GM18519 (cell line): ENCODE results near the gene DDX4.
"Not testable (repeated sequence)": the region's sequence is repeated elsewhere in the genome, so short reads cannot be mapped to it uniquely, and the experiment has no call there.

Source experiments
- ATAC-seq: cut with Tn5 transposase; IDR thresholded peaks from one replicate; pipeline ENCODE4 v1.9.1; 2021; ENCODE audit warnings: mild to moderate bottlenecking, moderate library complexity; ENCODE audit not compliant: unreplicated experiment, low FRiP score

Gene DDX4

GRCh38 chr5:55720188-55720703 lies 17.6 kb upstream of the DDX4 start:
- ATAC-seq: no peak

- no peak for ATAC-seq
These were observed 13.6 kb upstream of the DDX4 start for GRCh38 chr5:55724281-55724680.

- ATAC-seq: no peak
These were observed 6.0 kb upstream of the DDX4 start for GRCh38 chr5:55731848-55732247.

- ATAC-seq: no peak
These were observed 5.3 kb upstream of the DDX4 start for GRCh38 chr5:55732585-55732984.

GRCh38 chr5:55734658-55735057 lies 3.2 kb upstream of the DDX4 start:
- no peak for ATAC-seq

GRCh38 chr5:55742778-55743177 lies 4.9 kb downstream of the DDX4 start:
- ATAC-seq: no peak

- no peak for ATAC-seq
These were observed 10.0 kb downstream of the DDX4 start for GRCh38 chr5:55747778-55748318.

- no peak for ATAC-seq
These were observed 11.5 kb downstream of the DDX4 start for GRCh38 chr5:55749387-55749786.

GRCh38 chr5:55750063-55750462 lies 12.2 kb downstream of the DDX4 start:
- no peak for ATAC-seq

- ATAC-seq: no peak
These were observed 12.6 kb downstream of the DDX4 start for GRCh38 chr5:55750499-55750898.

GRCh38 chr5:55758231-55758630 lies 20.4 kb downstream of the DDX4 start:
- ATAC-seq: no peak

GRCh38 chr5:55758714-55759113 lies 20.9 kb downstream of the DDX4 start:
- no peak for ATAC-seq

- not testable (repeated sequence) for ATAC-seq
These were observed 23.9 kb downstream of the DDX4 start for GRCh38 chr5:55761721-55762120.

GRCh38 chr5:55763746-55764420 lies 26.0 kb downstream of the DDX4 start:
- no peak for ATAC-seq

GRCh38 chr5:55768279-55768678 lies 30.4 kb downstream of the DDX4 start:
- ATAC-seq: no peak

GRCh38 chr5:55771175-55771655 lies 33.4 kb downstream of the DDX4 start:
- ATAC-seq: peak; percentile 68

- no peak for ATAC-seq
These were observed 35.2 kb downstream of the DDX4 start for GRCh38 chr5:55773057-55773456.

- ATAC-seq: no peak
These were observed 39.5 kb downstream of the DDX4 start for GRCh38 chr5:55777332-55777731.

GRCh38 chr5:55800924-55801323 lies 63.1 kb downstream of the DDX4 start:
- ATAC-seq: no peak

- not testable (repeated sequence) for ATAC-seq
These were observed 71.0 kb downstream of the DDX4 start for GRCh38 chr5:55808814-55809213.

GRCh38 chr5:55815939-55816338 lies 78.1 kb downstream of the DDX4 start:
- ATAC-seq: not testable (repeated sequence)

- no peak for ATAC-seq
These were observed 78.5 kb downstream of the DDX4 start for GRCh38 chr5:55816342-55816741.
